ENCODE data around the gene THSD1. TPM values are rescaled to one million over a fixed set of nuclear protein-coding genes. Genes with fewer than 3 reads are reported as not detected.

Gene THSD1
- total RNA-seq, 1 experiment from 2014 or later: 0.39 TPM

DNA sequence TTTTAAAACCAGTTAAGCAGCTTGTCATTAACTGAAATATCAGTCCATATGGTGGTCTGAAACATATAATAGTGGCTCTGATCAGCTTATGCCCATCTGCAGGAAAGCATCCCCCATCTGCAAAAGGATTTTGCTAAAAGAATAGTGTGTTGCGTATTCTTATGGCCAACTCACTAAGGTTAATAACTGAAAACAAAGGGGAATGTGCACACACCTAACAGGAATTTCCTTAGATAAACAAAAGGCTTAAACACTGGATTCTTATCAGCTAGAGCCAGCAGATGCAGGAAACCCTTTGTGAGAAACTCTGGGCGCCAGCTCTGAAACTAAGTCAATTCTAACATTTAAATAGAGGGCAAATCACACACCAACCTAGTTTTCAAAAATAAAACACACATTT, 22.3 kb upstream of the THSD1 start (continued):
- TF ChIP-seq, protein P1, sequence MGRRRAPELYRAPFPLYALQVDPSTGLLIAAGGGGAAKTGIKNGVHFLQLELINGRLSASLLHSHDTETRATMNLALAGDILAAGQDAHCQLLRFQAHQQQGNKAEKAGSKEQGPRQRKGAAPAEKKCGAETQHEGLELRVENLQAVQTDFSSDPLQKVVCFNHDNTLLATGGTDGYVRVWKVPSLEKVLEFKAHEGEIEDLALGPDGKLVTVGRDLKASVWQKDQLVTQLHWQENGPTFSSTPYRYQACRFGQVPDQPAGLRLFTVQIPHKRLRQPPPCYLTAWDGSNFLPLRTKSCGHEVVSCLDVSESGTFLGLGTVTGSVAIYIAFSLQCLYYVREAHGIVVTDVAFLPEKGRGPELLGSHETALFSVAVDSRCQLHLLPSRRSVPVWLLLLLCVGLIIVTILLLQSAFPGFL (CRISPR knock-in tag; IDR thresholded peaks at IDR 0.05; ENCODE audit: borderline replicate concordance): no peak
- no peak for TF ChIP-seq EMX1 (CRISPR knock-in tag; IDR thresholded peaks at IDR 0.05)
- no peak for TF ChIP-seq JUN (CRISPR knock-in tag; IDR thresholded peaks at IDR 0.05)
- no peak for TF ChIP-seq ZNF317 (CRISPR knock-in tag; IDR thresholded peaks at IDR 0.05; ENCODE audit: borderline replicate concordance, low read depth)
- no peak for TF ChIP-seq ZNF671 (CRISPR knock-in tag; IDR thresholded peaks at IDR 0.05)
- TF ChIP-seq, protein P2, sequence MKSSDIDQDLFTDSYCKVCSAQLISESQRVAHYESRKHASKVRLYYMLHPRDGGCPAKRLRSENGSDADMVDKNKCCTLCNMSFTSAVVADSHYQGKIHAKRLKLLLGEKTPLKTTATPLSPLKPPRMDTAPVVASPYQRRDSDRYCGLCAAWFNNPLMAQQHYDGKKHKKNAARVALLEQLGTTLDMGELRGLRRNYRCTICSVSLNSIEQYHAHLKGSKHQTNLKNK (CRISPR knock-in tag; IDR thresholded peaks at IDR 0.05): no peak
- TF ChIP-seq HMGA2 (CRISPR knock-in tag; IDR thresholded peaks at IDR 0.05): no peak
- no peak for TF ChIP-seq ZNF396 (CRISPR knock-in tag; IDR thresholded peaks at IDR 0.05; ENCODE audit: borderline replicate concordance)
- no peak for TF ChIP-seq ZNF219 (CRISPR knock-in tag; IDR thresholded peaks at IDR 0.05; ENCODE audit: borderline replicate concordance)
- TF ChIP-seq ZBTB21 (CRISPR knock-in tag; IDR thresholded peaks at IDR 0.05; ENCODE audit: borderline replicate concordance): no peak

DNA sequence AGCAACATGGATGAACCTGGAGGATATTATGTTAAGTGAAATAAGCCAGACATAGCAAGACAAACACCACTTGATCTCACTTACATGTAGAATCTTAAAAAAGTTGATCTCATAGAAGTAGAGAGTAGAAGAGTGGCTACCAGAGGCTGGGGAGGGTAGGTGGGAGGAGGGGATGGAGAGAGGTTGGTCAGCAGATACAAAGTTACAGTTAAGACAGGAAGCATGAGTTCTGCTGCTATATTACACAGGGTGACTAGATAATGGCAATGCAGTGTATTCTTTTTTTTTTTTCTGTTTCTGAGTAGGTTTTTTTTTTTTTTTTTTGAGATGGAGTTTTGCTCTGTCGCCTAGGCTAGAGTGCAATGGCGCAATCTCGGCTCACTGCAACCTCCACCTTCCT, 15.2 kb upstream of the THSD1 start:
- DNase-seq (ENCODE audit: low spot score) (no peak), ATAC-seq (no peak)
- Mint-ChIP-seq H3K27ac (no peak overlapping the region), H3K4me3 (no peak overlapping the region), H3K9me3 (no peaks in the 10 kb centered on the region), H3K4me1 (no peaks in the 10 kb centered on the region), H3K36me3 (peaks cover 32% of the 10 kb centered on the region), H3K27me3 (ENCODE audit: low read depth) (no peaks in the 10 kb centered on the region)
- CTCF ChIA-PET: interaction anchor here (1.2 kb wide), 1 partner anchor 30 kb away, joined by 4 read pairs; no protein-coding TSS in a partner anchor
- TF ChIP-seq, protein P3, sequence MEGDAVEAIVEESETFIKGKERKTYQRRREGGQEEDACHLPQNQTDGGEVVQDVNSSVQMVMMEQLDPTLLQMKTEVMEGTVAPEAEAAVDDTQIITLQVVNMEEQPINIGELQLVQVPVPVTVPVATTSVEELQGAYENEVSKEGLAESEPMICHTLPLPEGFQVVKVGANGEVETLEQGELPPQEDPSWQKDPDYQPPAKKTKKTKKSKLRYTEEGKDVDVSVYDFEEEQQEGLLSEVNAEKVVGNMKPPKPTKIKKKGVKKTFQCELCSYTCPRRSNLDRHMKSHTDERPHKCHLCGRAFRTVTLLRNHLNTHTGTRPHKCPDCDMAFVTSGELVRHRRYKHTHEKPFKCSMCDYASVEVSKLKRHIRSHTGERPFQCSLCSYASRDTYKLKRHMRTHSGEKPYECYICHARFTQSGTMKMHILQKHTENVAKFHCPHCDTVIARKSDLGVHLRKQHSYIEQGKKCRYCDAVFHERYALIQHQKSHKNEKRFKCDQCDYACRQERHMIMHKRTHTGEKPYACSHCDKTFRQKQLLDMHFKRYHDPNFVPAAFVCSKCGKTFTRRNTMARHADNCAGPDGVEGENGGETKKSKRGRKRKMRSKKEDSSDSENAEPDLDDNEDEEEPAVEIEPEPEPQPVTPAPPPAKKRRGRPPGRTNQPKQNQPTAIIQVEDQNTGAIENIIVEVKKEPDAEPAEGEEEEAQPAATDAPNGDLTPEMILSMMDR (IDR thresholded peaks at IDR 0.05): no peak
- TF ChIP-seq KAT7 (CRISPR knock-in tag; IDR thresholded peaks at IDR 0.05; ENCODE audit: borderline replicate concordance): no peak
- TF ChIP-seq, protein P4, sequence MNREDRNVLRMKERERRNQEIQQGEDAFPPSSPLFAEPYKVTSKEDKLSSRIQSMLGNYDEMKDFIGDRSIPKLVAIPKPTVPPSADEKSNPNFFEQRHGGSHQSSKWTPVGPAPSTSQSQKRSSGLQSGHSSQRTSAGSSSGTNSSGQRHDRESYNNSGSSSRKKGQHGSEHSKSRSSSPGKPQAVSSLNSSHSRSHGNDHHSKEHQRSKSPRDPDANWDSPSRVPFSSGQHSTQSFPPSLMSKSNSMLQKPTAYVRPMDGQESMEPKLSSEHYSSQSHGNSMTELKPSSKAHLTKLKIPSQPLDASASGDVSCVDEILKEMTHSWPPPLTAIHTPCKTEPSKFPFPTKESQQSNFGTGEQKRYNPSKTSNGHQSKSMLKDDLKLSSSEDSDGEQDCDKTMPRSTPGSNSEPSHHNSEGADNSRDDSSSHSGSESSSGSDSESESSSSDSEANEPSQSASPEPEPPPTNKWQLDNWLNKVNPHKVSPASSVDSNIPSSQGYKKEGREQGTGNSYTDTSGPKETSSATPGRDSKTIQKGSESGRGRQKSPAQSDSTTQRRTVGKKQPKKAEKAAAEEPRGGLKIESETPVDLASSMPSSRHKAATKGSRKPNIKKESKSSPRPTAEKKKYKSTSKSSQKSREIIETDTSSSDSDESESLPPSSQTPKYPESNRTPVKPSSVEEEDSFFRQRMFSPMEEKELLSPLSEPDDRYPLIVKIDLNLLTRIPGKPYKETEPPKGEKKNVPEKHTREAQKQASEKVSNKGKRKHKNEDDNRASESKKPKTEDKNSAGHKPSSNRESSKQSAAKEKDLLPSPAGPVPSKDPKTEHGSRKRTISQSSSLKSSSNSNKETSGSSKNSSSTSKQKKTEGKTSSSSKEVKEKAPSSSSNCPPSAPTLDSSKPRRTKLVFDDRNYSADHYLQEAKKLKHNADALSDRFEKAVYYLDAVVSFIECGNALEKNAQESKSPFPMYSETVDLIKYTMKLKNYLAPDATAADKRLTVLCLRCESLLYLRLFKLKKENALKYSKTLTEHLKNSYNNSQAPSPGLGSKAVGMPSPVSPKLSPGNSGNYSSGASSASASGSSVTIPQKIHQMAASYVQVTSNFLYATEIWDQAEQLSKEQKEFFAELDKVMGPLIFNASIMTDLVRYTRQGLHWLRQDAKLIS (CRISPR knock-in tag; IDR thresholded peaks at IDR 0.05; ENCODE audit: borderline replicate concordance): no peak
- no peak for TF ChIP-seq FOXP1 (CRISPR knock-in tag; IDR thresholded peaks at IDR 0.05; ENCODE audit: borderline replicate concordance)
- no peak for TF ChIP-seq SP1 (CRISPR knock-in tag; conservative IDR thresholded peaks at IDR 0.05)
- TF ChIP-seq ZNF423 (CRISPR knock-in tag; IDR thresholded peaks at IDR 0.05): no peak
- TF ChIP-seq, protein P5, sequence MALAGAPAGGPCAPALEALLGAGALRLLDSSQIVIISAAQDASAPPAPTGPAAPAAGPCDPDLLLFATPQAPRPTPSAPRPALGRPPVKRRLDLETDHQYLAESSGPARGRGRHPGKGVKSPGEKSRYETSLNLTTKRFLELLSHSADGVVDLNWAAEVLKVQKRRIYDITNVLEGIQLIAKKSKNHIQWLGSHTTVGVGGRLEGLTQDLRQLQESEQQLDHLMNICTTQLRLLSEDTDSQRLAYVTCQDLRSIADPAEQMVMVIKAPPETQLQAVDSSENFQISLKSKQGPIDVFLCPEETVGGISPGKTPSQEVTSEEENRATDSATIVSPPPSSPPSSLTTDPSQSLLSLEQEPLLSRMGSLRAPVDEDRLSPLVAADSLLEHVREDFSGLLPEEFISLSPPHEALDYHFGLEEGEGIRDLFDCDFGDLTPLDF (CRISPR knock-in tag; IDR thresholded peaks at IDR 0.05): no peak
- TF ChIP-seq, protein P6, sequence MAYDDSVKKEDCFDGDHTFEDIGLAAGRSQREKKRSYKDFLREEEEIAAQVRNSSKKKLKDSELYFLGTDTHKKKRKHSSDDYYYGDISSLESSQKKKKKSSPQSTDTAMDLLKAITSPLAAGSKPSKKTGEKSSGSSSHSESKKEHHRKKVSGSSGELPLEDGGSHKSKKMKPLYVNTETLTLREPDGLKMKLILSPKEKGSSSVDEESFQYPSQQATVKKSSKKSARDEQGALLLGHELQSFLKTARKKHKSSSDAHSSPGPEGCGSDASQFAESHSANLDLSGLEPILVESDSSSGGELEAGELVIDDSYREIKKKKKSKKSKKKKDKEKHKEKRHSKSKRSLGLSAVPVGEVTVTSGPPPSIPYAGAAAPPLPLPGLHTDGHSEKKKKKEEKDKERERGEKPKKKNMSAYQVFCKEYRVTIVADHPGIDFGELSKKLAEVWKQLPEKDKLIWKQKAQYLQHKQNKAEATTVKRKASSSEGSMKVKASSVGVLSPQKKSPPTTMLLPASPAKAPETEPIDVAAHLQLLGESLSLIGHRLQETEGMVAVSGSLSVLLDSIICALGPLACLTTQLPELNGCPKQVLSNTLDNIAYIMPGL (CRISPR knock-in tag; IDR thresholded peaks at IDR 0.05): no peak
- TF ChIP-seq, protein P7, sequence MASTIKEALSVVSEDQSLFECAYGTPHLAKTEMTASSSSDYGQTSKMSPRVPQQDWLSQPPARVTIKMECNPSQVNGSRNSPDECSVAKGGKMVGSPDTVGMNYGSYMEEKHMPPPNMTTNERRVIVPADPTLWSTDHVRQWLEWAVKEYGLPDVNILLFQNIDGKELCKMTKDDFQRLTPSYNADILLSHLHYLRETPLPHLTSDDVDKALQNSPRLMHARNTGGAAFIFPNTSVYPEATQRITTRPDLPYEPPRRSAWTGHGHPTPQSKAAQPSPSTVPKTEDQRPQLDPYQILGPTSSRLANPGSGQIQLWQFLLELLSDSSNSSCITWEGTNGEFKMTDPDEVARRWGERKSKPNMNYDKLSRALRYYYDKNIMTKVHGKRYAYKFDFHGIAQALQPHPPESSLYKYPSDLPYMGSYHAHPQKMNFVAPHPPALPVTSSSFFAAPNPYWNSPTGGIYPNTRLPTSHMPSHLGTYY (CRISPR knock-in tag; IDR thresholded peaks at IDR 0.05): no peak
- no peak for TF ChIP-seq ZNF317 (CRISPR knock-in tag; IDR thresholded peaks at IDR 0.05; ENCODE audit: borderline replicate concordance, low read depth)
- no peak for TF ChIP-seq ZNF121 (CRISPR knock-in tag; IDR thresholded peaks at IDR 0.05)
- TF ChIP-seq, protein P8, sequence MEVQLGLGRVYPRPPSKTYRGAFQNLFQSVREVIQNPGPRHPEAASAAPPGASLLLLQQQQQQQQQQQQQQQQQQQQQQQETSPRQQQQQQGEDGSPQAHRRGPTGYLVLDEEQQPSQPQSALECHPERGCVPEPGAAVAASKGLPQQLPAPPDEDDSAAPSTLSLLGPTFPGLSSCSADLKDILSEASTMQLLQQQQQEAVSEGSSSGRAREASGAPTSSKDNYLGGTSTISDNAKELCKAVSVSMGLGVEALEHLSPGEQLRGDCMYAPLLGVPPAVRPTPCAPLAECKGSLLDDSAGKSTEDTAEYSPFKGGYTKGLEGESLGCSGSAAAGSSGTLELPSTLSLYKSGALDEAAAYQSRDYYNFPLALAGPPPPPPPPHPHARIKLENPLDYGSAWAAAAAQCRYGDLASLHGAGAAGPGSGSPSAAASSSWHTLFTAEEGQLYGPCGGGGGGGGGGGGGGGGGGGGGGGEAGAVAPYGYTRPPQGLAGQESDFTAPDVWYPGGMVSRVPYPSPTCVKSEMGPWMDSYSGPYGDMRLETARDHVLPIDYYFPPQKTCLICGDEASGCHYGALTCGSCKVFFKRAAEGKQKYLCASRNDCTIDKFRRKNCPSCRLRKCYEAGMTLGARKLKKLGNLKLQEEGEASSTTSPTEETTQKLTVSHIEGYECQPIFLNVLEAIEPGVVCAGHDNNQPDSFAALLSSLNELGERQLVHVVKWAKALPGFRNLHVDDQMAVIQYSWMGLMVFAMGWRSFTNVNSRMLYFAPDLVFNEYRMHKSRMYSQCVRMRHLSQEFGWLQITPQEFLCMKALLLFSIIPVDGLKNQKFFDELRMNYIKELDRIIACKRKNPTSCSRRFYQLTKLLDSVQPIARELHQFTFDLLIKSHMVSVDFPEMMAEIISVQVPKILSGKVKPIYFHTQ (CRISPR knock-in tag; IDR thresholded peaks at IDR 0.05): no peak
- TF ChIP-seq CBFB (CRISPR knock-in tag; IDR thresholded peaks at IDR 0.05; ENCODE audit: low read depth): no peak
- POLR2A ChIA-PET: no interaction called here
